Liver (tissue), 3 donors: Measurements from ENCODE around the gene GPANK1.

Experiments used
- CTCF ChIP-seq: fragments of 150-350 bp; IDR thresholded peaks from 2 replicates; pipeline ENCODE4 v1.5.1; 2017; ENCODE audit warnings: improper control_type of control experiment, low read depth, low read length; ENCODE audit not compliant: missing input control
- EGR1 ChIP-seq, 2 donors: IDR thresholded peaks; 2 replicates each; pipeline ENCODE4 v1.6.1; 2016 to 2018; ENCODE audit warnings: antibody characterized with exemption in 2 of 2, low read depth in 2 of 2
- JUND ChIP-seq, 2 donors: IDR thresholded peaks; 2 replicates each; pipeline ENCODE4 v1.6.1; 2016; ENCODE audit warnings: antibody characterized with exemption in 2 of 2
- MAX ChIP-seq: IDR thresholded peaks from 2 replicates; pipeline ENCODE4 v1.6.1; 2016; ENCODE audit warnings: antibody characterized with exemption
- RAD21 ChIP-seq, 2 donors: IDR thresholded peaks; 2 replicates each; pipeline ENCODE4 v1.6.1; 2016; ENCODE audit warnings: antibody characterized with exemption in 2 of 2, mild to moderate bottlenecking in 2 of 2
- RXRA ChIP-seq, 2 donors: IDR thresholded peaks; 2 replicates each; pipeline ENCODE4 v1.6.1; 2017 to 2018; ENCODE audit warnings: antibody characterized with exemption in 2 of 2, mild to moderate bottlenecking in 1 of 2
- SP1 ChIP-seq: IDR thresholded peaks from 2 replicates; pipeline ENCODE4 v1.6.1; 2018; ENCODE audit warnings: antibody characterized with exemption, mild to moderate bottlenecking
- TAF1 ChIP-seq: conservative IDR thresholded peaks from 2 replicates; pipeline ENCODE4 v1.6.1; 2016; ENCODE audit warnings: antibody characterized with exemption, mild to moderate bottlenecking
- YY1 ChIP-seq: IDR thresholded peaks from 2 replicates; pipeline ENCODE4 v1.6.1; 2016; ENCODE audit warnings: antibody characterized with exemption, mild to moderate bottlenecking
- ZBTB33 ChIP-seq: IDR thresholded peaks from 2 replicates; pipeline ENCODE4 v1.6.1; 2016; ENCODE audit warnings: antibody characterized with exemption
- donor health status: healthy.
- donor health status: healthy.

- TF ChIP-seq CTCF (no peak), RXRA (IDR thresholded peaks at IDR 0.05) (no peak), ZBTB33 (no peak), YY1 (no peak), MAX (no peak), RAD21 (IDR thresholded peaks at IDR 0.05) (no peak), TAF1 (no peak), JUND (IDR thresholded peaks at IDR 0.05) (no peak), EGR1 (IDR thresholded peaks at IDR 0.05; ENCODE audit: low read depth in 2 of 2) (no peak), SP1 (no peak)
These were observed 49.3 kb upstream of the GPANK1 start for GRCh38 chr6:31713991-31714684.
